HT-29 (cell line): Measurements from ENCODE around the gene FGD4. TPM values are rescaled to one million over a fixed set of nuclear protein-coding genes. Genes with fewer than 3 reads are reported as not detected.

Experiments used
- DNase-seq: peaks from one replicate; pipeline ENCODE4 v3.0.0-alpha.2; 2015; ENCODE audit warnings: low spot score
- total RNA-seq: library from RNA; depleted of rRNA; stranded (reverse); fragments of >200 nt; shearing (Covaris generic); gene quantifications from 2 replicates; pipeline ENCODE4 v1.2.3, GENCODE V29; 2014; rRNA removed

The FGD4 gene
- 17.3 and 19.2 TPM in 2 replicates for total RNA-seq

DNA sequence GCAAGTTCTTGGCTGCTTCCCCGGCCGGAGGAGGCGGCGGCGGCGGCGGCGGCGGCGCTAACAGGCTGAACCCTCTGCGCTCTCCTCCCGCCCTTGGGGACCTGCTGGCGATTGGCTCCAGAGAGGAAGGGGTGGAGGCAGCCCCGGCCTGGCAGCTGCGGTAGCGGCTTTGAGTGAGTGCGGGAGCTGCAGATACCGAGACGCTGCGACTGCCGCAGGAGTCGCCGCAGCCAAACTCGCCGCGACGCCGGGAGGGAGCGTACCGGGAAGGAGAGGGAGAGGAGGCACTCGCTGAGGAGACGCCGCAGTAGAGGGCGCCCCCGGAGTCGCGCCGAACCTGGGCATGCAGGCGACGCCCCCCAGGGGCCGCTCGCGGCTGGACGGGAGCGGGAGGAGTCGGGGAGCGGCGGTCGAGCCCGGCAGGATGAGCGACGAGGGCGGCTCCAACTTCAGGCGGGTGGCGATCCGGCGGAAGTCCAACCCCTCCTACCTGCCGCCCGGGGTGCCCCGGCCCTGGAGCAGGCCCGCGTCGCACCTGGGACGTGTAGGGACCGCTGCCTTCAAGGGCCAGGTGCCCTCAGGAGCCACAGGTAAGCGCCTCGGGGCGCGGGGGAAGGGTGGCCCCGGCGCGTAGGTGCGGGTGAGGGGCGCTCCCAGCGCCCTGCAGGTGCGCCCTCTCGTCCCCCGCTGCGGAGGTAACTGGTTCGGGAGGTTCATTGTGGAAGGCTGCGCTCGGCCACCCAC is at the start of gene FGD4:
Gene FGD4, plus strand, starts transcription at position 189 of the 744 bp plus-strand sequence.
- peak; percentile 93 for DNase-seq

DNA sequence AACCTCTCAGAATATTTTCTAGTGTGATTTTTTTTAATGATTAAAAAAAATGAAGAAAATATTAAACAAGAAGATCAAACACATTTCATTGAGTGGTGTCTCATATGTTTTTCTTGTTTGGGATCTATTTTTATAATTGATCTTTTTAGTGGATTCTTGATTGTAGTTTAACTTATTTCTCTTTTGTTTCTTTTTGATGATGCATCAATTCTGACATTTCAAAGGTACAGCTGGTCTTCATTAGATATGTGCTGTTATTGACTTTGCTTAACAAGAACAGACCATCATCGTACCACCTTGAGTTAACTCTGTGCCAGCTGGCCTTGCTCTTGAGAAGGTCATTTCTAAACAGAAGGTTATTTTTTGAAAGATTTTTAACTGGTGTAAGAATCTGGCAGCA is 45.8 kb upstream of the FGD4 start:
- DNase-seq: no peak

- no peak for DNase-seq
Observed at GRCh38 chr12:32357601-32358249, 41.6 kb upstream of the FGD4 start.

DNA sequence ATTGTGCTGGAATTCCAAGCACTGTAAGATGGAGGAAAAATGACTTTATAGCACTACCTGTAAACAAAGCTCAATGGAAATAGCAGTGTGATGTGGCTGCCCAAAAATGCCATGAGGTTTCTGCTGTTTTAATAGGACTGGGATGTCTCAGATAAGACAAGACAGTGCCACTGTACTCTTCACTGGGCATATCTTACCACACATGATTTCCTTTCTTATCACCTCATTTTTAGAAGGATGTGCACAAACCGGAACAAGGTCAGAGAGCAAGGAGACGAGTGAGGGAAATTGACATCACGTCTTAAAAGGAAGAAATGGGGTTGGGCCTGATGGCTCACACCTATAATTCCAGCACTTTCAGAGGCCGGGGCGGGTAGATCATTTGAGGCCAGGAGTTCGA is 38.4 kb upstream of the FGD4 start:
- DNase-seq: no peak

- no peak for DNase-seq
Observed at GRCh38 chr12:32362892-32363291, 36.5 kb upstream of the FGD4 start.

- peak; percentile 94 for DNase-seq
Observed at GRCh38 chr12:32365473-32366064, 33.8 kb upstream of the FGD4 start.

DNA sequence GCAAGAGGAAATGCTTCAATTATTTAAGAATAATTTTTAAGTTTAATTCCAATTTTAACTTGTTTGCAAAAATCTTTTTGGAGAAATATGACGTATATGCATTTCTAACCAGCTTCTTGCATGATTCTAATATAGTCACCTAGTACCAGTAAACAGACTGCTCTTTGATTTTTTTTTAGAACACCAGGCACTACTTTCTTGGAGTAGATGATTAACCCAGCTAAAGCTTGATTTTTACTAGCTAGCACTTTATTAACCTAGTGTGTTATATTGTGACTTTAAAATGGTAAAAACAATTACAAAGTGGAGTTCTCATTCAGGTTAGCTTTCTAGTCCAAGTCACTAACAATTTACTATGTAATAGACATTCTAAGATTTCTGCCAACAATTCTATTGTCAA is 32.6 kb upstream of the FGD4 start:
- DNase-seq: peak; percentile 10

DNA sequence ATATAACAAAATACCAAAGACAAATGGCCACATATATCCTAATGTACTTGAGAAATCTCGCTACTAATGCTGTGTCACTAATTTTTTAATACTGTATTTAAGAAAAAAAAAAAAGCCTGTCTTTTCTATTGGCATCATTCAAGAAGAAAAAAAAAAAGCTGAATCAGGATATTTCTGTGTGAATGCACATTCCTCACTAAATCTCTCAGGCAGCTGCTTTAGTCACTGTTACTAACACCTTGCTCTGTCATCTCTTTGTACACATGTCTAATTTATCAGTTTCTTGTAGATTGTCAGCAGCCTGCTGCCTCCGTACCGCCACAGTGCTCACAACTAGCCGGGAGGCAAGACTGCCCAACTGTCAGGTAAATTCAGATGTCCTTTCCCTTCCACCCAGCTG is 32.0 kb upstream of the FGD4 start:
- no peak for DNase-seq

GRCh38 chr12:32369202-32369601 is 30.2 kb upstream of the FGD4 start:
- DNase-seq: no peak

- DNase-seq: no peak
Observed at GRCh38 chr12:32377344-32378055, 21.9 kb upstream of the FGD4 start.

DNA sequence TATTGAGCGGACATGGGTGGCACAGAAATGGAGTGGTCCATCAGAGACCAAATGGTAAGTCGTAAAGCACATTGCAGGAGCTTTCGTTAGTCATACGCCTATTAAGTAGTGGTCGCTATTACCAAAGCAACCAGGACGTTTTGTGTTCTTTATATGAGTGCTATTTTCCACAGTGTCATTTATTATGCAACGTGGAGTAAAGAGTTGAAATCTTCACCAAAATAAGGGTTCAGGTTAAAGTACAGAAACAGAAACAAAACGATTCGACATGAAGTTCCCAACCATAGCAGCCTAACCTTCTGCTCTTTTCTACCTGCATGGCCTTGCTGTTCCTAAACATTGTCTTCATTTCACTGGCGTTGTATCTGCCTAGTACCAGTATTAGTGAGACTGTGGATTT is 20.1 kb upstream of the FGD4 start:
- DNase-seq: no peak

DNA sequence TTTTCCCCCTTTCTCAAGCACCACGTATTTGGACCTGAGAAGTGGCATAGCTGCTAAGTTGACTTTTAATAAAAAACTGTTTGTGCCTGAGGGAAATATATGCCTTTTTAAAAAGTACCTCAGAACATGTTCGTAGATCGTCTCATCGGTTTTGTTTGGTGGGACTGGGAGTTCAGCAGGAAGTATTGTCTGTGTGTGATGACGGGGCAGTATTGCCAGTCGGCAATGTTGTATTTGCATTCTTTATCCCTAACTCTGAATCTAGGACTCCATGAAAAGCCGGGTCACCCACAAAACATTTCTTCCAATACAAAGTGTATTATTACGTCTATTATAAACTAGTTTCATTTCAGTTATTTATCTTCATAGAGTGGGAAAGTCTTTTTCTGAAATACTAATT is 19.7 kb upstream of the FGD4 start:
- DNase-seq: no peak

- DNase-seq: no peak
Observed at GRCh38 chr12:32382226-32382625, 17.1 kb upstream of the FGD4 start.

GRCh38 chr12:32390572-32391219 is 8.7 kb upstream of the FGD4 start:
- DNase-seq: peak; percentile 41

DNA sequence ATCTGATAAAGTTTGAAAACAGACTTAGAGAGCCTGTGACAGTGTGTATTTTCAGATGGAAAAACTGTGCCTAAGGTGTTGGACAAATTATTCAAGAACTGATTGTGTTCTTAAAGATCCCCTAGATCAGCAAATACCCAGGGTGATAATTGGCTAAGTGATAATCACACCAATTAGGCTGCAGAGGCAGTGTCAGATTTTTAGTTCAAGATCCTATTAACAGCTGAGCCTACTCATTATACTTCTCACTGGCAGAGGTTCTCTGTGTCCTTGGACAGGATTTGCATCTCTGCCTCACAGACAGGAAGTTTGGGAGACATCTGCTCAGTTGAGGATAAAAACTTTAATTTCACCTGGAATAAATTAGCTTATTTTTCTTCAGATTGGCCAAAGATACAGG is 4.3 kb upstream of the FGD4 start:
- DNase-seq: no peak

- DNase-seq: no peak
Observed at GRCh38 chr12:32397696-32398095, 1.7 kb upstream of the FGD4 start.

- DNase-seq: no peak
Observed at GRCh38 chr12:32398181-32398580, 1.2 kb upstream of the FGD4 start.

- no peak for DNase-seq
Observed at GRCh38 chr12:32398816-32399369, 465 bp upstream of the FGD4 start.

GRCh38 chr12:32400114-32400672 is 835 bp downstream of the FGD4 start:
- peak; percentile 79 for DNase-seq

DNA sequence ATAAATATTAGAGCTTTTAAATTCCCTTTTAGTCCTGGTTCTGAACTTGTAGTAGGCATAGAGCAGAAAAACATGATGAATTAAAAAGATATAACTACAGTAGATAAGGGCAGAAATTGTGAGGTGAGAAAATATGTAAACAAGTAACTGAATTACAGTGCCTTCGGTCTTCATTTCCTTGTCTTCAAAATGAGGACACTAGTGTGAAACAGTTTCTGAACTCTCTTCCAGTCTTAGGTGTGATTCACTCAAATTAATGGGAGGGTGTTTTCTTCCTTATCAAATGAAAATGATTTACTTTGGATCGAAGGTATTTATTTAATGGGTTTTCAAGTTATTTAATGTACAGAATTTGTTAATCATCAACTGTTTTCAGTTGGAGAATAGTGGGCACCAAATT is 1.5 kb downstream of the FGD4 start:
- DNase-seq: peak; percentile 53

- no peak for DNase-seq
Observed at GRCh38 chr12:32402170-32402569, 2.8 kb downstream of the FGD4 start.
